IMR-90 (cell line): Measurements from ENCODE around the gene TM4SF5. TPM values are rescaled to one million over a fixed set of nuclear protein-coding genes. Genes with fewer than 3 reads are reported as not detected.

Experiments
- ATAC-seq: fragments of 200-7000 bp; cut with Tn5 transposase; 2 replicates; pipeline ENCODE4 v1.9.1; 2020; ENCODE audit warnings: low read depth, mild to moderate bottlenecking, moderate library complexity
- BruUV-seq: library from RNA; stranded (reverse); fragments of 400-500 nt; replicated peaks from 2 replicates; lab custom pipeline; 2021; lab: Mats Ljungman, UMichigan
- CTCF ChIA-PET: fragments of 300-600 bp; formaldehyde crosslinking; extraction: SDS; loops from one replicate; lab custom pipeline; 2021; ENCODE audit warnings: antibody characterized with exemption; lab: Yijun Ruan, JAX
- POLR2A ChIA-PET: fragments of 300-600 bp; sonication (Branson Sonifier 250); formaldehyde crosslinking; loops from one replicate; lab custom pipeline; 2022; ENCODE audit warnings: antibody characterized with exemption; ENCODE audit not compliant: unreplicated experiment; lab: Charles Lee
- DNase-seq: peaks from one replicate; pipeline ENCODE4 v3.0.0; 2013
- H2AFZ ChIP-seq: replicated peaks from 2 replicates; pipeline ENCODE3; 2013; ENCODE audit warnings: low read length, mild to moderate bottlenecking; ENCODE audit not compliant: poor library complexity
- H2AK5ac ChIP-seq: 2 replicates; pipeline ENCODE4 v1.6.1; 2013; ENCODE audit warnings: low read depth, low read length, inconsistent platforms
- H2AK9ac ChIP-seq: replicated peaks from 2 replicates; pipeline ENCODE3; 2013; ENCODE audit warnings: mild to moderate bottlenecking, low read depth, low read length, moderate library complexity; ENCODE audit not compliant: poor library complexity
- H2BK120ac ChIP-seq: 2 replicates; pipeline ENCODE4 v1.6.1; 2013; ENCODE audit warnings: low read depth, low read length, inconsistent platforms
- H2BK15ac ChIP-seq: 3 replicates; pipeline ENCODE4 v1.6.1; 2013; ENCODE audit warnings: low read depth, low read length, inconsistent platforms
- H2BK20ac ChIP-seq: 2 replicates; pipeline ENCODE4 v1.6.1; 2013; ENCODE audit warnings: low read depth, mild to moderate bottlenecking, inconsistent platforms, low read length, moderate library complexity
- H2BK5ac ChIP-seq: 2 replicates; pipeline ENCODE4 v1.6.1; 2013; ENCODE audit warnings: mild to moderate bottlenecking, low read depth, low read length, inconsistent platforms; ENCODE audit not compliant: poor library complexity, severe bottlenecking
- H3K14ac ChIP-seq: replicated peaks from 2 replicates; pipeline ENCODE4 v1.6.1; 2013; ENCODE audit warnings: low read depth, low read length, inconsistent platforms
- H3K18ac ChIP-seq: 2 replicates; pipeline ENCODE4 v1.6.1; 2013; ENCODE audit warnings: low read depth, low read length, control low read depth
- H3K23ac ChIP-seq: 2 replicates; pipeline ENCODE4 v1.6.1; 2013; ENCODE audit warnings: low read depth, low read length, inconsistent platforms
- H3K27ac ChIP-seq: 2 replicates; pipeline ENCODE4 v1.5.1; 2013; ENCODE audit warnings: mild to moderate bottlenecking, control low read depth, low read length; ENCODE audit not compliant: insufficient read depth
- H3K27me3 ChIP-seq: 2 replicates; pipeline ENCODE4 v1.6.1; 2013; ENCODE audit warnings: low read length; ENCODE audit not compliant: control insufficient read depth, insufficient read depth
- H3K36me3 ChIP-seq: 2 replicates; pipeline ENCODE4 v1.6.1; 2013; ENCODE audit warnings: low read length, mixed read lengths; ENCODE audit not compliant: control insufficient read depth, insufficient read depth
- H3K4ac ChIP-seq: 2 replicates; pipeline ENCODE4 v1.6.1; 2013; ENCODE audit warnings: low read depth, low read length, inconsistent platforms
- H3K4me1 ChIP-seq: 2 replicates; pipeline ENCODE4 v1.6.1; 2013; ENCODE audit warnings: low read length, mixed read lengths; ENCODE audit not compliant: control insufficient read depth, insufficient read depth
- H3K4me2 ChIP-seq: 2 replicates; pipeline ENCODE4 v1.6.1; 2013; ENCODE audit warnings: low read depth, mild to moderate bottlenecking, control low read depth, low read length, moderate library complexity
- H3K4me3 ChIP-seq: 2 replicates; pipeline ENCODE4 v1.5.1; 2013; ENCODE audit warnings: low read depth, mild to moderate bottlenecking, control low read depth, low read length, moderate library complexity; ENCODE audit not compliant: insufficient read depth
- H3K56ac ChIP-seq: 2 replicates; pipeline ENCODE4 v1.6.1; 2013; ENCODE audit warnings: low read length, inconsistent platforms; ENCODE audit not compliant: insufficient read depth; ENCODE audit errors: extremely low read depth
- H3K79me1 ChIP-seq, 2 experiments: 2 replicates each; pipeline ENCODE4 v1.6.1; 2013; ENCODE audit warnings: low read length in 2 of 2, inconsistent platforms in 1 of 2, low read depth in 1 of 2
- H3K9ac ChIP-seq: 2 replicates; pipeline ENCODE4 v1.6.1; 2013; ENCODE audit warnings: low read depth, low read length, control low read depth
- H3K9me1 ChIP-seq: 2 replicates; pipeline ENCODE4 v1.6.1; 2013; ENCODE audit warnings: low read length, inconsistent platforms; ENCODE audit not compliant: insufficient read depth
- H3K9me3 ChIP-seq: 2 replicates; pipeline ENCODE4 v1.6.1; 2013; ENCODE audit warnings: low read length; ENCODE audit not compliant: control insufficient read depth, insufficient read depth
- H4K20me1 ChIP-seq: 2 replicates; pipeline ENCODE4 v1.6.1; 2013; ENCODE audit warnings: low read length, inconsistent platforms; ENCODE audit not compliant: insufficient read depth
- H4K5ac ChIP-seq: 2 replicates; pipeline ENCODE4 v1.6.1; 2013; ENCODE audit warnings: mild to moderate bottlenecking, low read depth, low read length, control low read depth
- H4K8ac ChIP-seq, 2 experiments: 2 replicates each; pipeline ENCODE4 v1.6.1; 2013; ENCODE audit warnings: low read depth in 2 of 2, low read length in 2 of 2, control low read depth in 1 of 2, inconsistent platforms in 1 of 2
- H4K91ac ChIP-seq: 2 replicates; pipeline ENCODE4 v1.6.1; 2013; ENCODE audit warnings: low read depth, low read length, inconsistent platforms; ENCODE audit not compliant: insufficient read depth
- BHLHE40 ChIP-seq: fragments of 150-350 bp; IDR thresholded peaks from 2 replicates; pipeline ENCODE4 v1.6.1; 2016; ENCODE audit warnings: mild to moderate bottlenecking, low read depth, low read length
- CEBPB ChIP-seq: IDR thresholded peaks from 2 replicates; pipeline ENCODE4 v1.6.1; 2012; ENCODE audit warnings: low read depth, low read length, improper control_type of control experiment
- CHD1 ChIP-seq: IDR thresholded peaks from 2 replicates; pipeline ENCODE4 v1.6.1; 2012; ENCODE audit warnings: low read depth, low read length, improper control_type of control experiment
- CTCF ChIP-seq: conservative IDR thresholded peaks from 2 replicates; pipeline ENCODE4 v1.5.1; 2012; ENCODE audit warnings: mild to moderate bottlenecking, low read depth, low read length, improper control_type of control experiment
- FOS ChIP-seq: fragments of 150-350 bp; IDR thresholded peaks from 2 replicates; pipeline ENCODE4 v1.6.1; 2016; ENCODE audit warnings: low read depth, low read length
- MAFK ChIP-seq: IDR thresholded peaks from 2 replicates; pipeline ENCODE4 v1.6.1; 2012; ENCODE audit warnings: low read depth, low read length, improper control_type of control experiment
- MAZ ChIP-seq: IDR thresholded peaks from 2 replicates; pipeline ENCODE4 v1.6.1; 2012; ENCODE audit warnings: low read depth, mild to moderate bottlenecking, low read length, improper control_type of control experiment, moderate library complexity, borderline replicate concordance
- MXI1 ChIP-seq: IDR thresholded peaks from 2 replicates; pipeline ENCODE4 v1.6.1; 2012; ENCODE audit warnings: low read depth, mild to moderate bottlenecking, low read length, moderate library complexity, borderline replicate concordance
- NFE2L2 ChIP-seq: fragments of 150-350 bp; IDR thresholded peaks from 2 replicates; pipeline ENCODE4 v1.6.1; 2016; ENCODE audit warnings: low read depth, mild to moderate bottlenecking, low read length
- POLR2A ChIP-seq: IDR thresholded peaks from 2 replicates; pipeline ENCODE4 v1.6.1; 2012; ENCODE audit warnings: mild to moderate bottlenecking, low read depth, low read length
- RAD21 ChIP-seq: IDR thresholded peaks from 2 replicates; pipeline ENCODE4 v1.6.1; 2012; ENCODE audit warnings: low read length, improper control_type of control experiment
- RCOR1 ChIP-seq: IDR thresholded peaks from 2 replicates; pipeline ENCODE4 v1.6.1; 2012; ENCODE audit warnings: mild to moderate bottlenecking, low read length, improper control_type of control experiment; ENCODE audit not compliant: insufficient replicate concordance
- RFX5 ChIP-seq: IDR thresholded peaks from 2 replicates; pipeline ENCODE4 v1.8.0; 2012; ENCODE audit warnings: low read depth, mild to moderate bottlenecking, low read length, moderate library complexity
- SMC3 ChIP-seq: fragments of 150-350 bp; IDR thresholded peaks from 2 replicates; pipeline ENCODE4 v1.6.1; 2016; ENCODE audit warnings: low read depth, mild to moderate bottlenecking, antibody characterized with exemption, low read length, moderate library complexity
- USF2 ChIP-seq: fragments of 150-350 bp; IDR thresholded peaks from 2 replicates; pipeline ENCODE4 v1.6.1; 2017; ENCODE audit warnings: mild to moderate bottlenecking, antibody characterized with exemption, low read length, low read depth
- WGBS, 2 experiments: methylation state at CpG; one replicate each; pipeline versions ENCODE4 v1.1.5 to v1.1.7; 2013; ENCODE audit warnings: missing lambda C conversion rate in 2 of 2; ENCODE audit not compliant: insufficient read length in 1 of 2; ENCODE audit errors: extremely low coverage in 2 of 2; 5-methylcytosine and 5-hydroxymethylcytosine counted together
- dilution Hi-C: fragments of 300-500 bp; cut with HindIII; formaldehyde crosslinking; loops from one replicate; pipeline ENCODE4 v1.14.3; 2018; ENCODE audit warnings: low sequenced_read_pairs; ENCODE audit not compliant: unreplicated experiment
- in situ Hi-C: fragments of 300-500 bp; cut with MboI; formaldehyde crosslinking; loops from 3 replicates; pipeline ENCODE4 v1.14.3; 2019; ENCODE audit warnings: low sequenced_read_pairs, inconsistent platforms, mixed read lengths
- intact Hi-C: fragments of 100-400 bp; cut with micrococcal nuclease; formaldehyde crosslinking; loops from 2 replicates; pipeline ENCODE4 v1.10.0; 2022
- polyA plus RNA-seq, 3 experiments: library from polyadenylated mRNA; depleted of rRNA; stranded (reverse); fragments of >200 nt; gene quantifications; 2 replicates each; pipeline ENCODE4 v1.2.3, GENCODE V29; 2012; ENCODE audit warnings: low replicate concordance in 1 of 3
- total RNA-seq: library from RNA; depleted of rRNA; stranded (reverse); fragments of >200 nt; gene quantifications from 2 replicates; pipeline ENCODE4 v1.2.3, GENCODE V29; 2012
- TF ChIP-seq, protein P1 (sequence below): fragments of 150-350 bp; IDR thresholded peaks from 2 replicates; pipeline ENCODE4 v1.6.1; 2016; ENCODE audit warnings: low read depth, mild to moderate bottlenecking, low read length, moderate library complexity, borderline replicate concordance

Gene TM4SF5
- total and polyA plus RNA-seq, 2 of the 4 experiments (the other 2 are of a cell fraction), result not detected

GRCh38 chr17:4795168-4795567, 23.5 kb downstream of the TM4SF5 start:
- H2AFZ ChIP-seq, result peak overlapping the region; percentile 85

More at GRCh38 chr17:4795168-4795567, 23.5 kb downstream of the TM4SF5 start:
- DNase-seq, result no peak
- no peak overlapping the region for H2BK5ac ChIP-seq
- H3K27me3 ChIP-seq, result no peaks in the 10 kb centered on the region
- H4K20me1 ChIP-seq, result peaks cover 3% of the 10 kb centered on the region; the same call in 1 of the 2 replicates
- H3K9me3 ChIP-seq, result no peaks in the 10 kb centered on the region
- H3K18ac ChIP-seq, result no peak overlapping the region
- H2BK20ac ChIP-seq, result no peak overlapping the region
- peak overlapping the region; percentile 45 for H2AK9ac ChIP-seq
- ChIA-PET CTCF (no interaction called here), POLR2A (no interaction called here)
- no peak overlapping the region for H3K14ac ChIP-seq
- H4K91ac ChIP-seq, result peak overlapping the region; percentile 40; the same call in 1 of the 2 replicates
- H3K4me3 ChIP-seq, result no peak overlapping the region
- H4K8ac ChIP-seq, result peak overlapping the region; percentile 63 to 92
- peaks cover 17% of the 10 kb centered on the region for H3K36me3 ChIP-seq
- no peak for ATAC-seq
- no CpG with 5 or more reads among the region's 1 CpG for WGBS, 2 experiments
- TF ChIP-seq MAZ (no peak), BHLHE40 (no peak), MXI1 (no peak), FOS (no peak), CTCF (no peak), RCOR1 (no peak), USF2 (no peak), SMC3 (no peak), CEBPB (no peak), MAFK (no peak), POLR2A (no peak), RFX5 (no peak), NFE2L2 (no peak), RAD21 (no peak), CHD1 (no peak)
- TF ChIP-seq, protein P1, sequence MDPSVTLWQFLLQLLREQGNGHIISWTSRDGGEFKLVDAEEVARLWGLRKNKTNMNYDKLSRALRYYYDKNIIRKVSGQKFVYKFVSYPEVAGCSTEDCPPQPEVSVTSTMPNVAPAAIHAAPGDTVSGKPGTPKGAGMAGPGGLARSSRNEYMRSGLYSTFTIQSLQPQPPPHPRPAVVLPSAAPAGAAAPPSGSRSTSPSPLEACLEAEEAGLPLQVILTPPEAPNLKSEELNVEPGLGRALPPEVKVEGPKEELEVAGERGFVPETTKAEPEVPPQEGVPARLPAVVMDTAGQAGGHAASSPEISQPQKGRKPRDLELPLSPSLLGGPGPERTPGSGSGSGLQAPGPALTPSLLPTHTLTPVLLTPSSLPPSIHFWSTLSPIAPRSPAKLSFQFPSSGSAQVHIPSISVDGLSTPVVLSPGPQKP, result no peak
- H3K4me2 ChIP-seq, result no peak overlapping the region
- in situ Hi-C loops (no loop called here), intact Hi-C loops (no loop called here), dilution Hi-C loops (no loop called here)
- peaks cover 11% of the 10 kb centered on the region for H3K9me1 ChIP-seq
- peak overlapping the region; percentile 75; the same call in 1 of the 2 replicates for H3K4ac ChIP-seq
- H3K79me1 ChIP-seq, result peaks cover 11 to 28% of the 10 kb centered on the region in 2 experiments; a peak in 3 of 4 replicates
- H3K4me1 ChIP-seq, result no peaks in the 10 kb centered on the region
- peak overlapping the region; percentile 87; the same call in 1 of the 2 replicates for H2AK5ac ChIP-seq
- H2BK15ac ChIP-seq, result no peak overlapping the region
- H3K9ac ChIP-seq, result no peak overlapping the region
- H4K5ac ChIP-seq, result peak overlapping the region; percentile 84
- H3K27ac ChIP-seq, result no peak overlapping the region
- no peak overlapping the region for H3K56ac ChIP-seq
- H3K23ac ChIP-seq, result no peak overlapping the region
- no peak overlapping the region for H2BK120ac ChIP-seq
- no TSS peak for BruUV-seq
